Nucleus accumbens (tissue), 56 donors: ENCODE results near the gene LEMD1.
A peak's percentile ranks its signal among the peaks of the same experiment; 100 is the strongest.

Experiments used
- DNase-seq, 56 donors: peaks; one replicate each; lab custom pipeline; 2025; lab: John Stamatoyannopoulos, UW

The LEMD1 gene

DNA sequence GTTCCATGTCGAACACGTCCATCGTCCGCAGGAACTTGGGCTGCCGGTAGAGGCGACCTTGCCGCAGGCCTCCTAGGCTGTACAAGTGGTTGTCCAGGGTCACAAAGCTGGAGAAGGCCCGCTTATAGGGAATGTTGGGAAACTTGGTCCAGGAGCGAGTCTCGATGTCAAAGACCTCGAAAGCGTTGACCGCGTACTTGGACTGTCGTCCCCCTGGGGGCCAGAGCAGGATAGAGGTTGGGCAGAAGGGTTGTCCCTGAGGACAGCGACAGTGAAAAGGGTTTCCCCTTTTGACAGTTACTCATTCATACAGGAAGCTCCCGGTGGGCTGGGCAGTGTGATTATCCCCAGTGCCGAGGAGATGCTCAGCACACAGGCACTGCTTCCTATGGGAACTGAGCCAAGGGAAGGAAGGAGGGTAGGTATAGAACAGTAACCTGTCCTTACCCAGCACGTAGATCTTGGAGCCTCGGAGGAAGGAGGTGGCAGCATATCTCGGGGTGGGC lies 82.6 kb downstream of the LEMD1 start:
- no peak for DNase-seq

DNA sequence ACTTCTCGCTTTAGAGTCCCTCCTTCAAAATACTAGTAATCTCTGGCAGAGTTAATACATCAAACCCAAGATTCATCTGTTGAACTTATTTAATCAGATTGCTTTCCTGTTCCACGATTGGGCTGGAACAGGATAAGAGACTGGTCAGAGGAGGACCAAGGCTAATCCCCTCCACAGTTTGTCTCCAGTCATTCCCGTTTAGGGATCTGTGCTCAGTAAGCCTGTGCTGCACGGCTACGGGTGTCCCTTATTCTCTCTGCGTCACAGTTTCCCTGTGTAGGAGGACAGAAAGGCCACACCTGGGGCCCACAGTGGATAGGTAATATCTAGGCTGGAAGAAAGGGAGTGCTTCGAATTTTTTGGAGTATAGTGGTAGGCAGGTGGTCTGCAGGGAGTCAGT lies 83.8 kb downstream of the LEMD1 start:
- no peak for DNase-seq

DNA sequence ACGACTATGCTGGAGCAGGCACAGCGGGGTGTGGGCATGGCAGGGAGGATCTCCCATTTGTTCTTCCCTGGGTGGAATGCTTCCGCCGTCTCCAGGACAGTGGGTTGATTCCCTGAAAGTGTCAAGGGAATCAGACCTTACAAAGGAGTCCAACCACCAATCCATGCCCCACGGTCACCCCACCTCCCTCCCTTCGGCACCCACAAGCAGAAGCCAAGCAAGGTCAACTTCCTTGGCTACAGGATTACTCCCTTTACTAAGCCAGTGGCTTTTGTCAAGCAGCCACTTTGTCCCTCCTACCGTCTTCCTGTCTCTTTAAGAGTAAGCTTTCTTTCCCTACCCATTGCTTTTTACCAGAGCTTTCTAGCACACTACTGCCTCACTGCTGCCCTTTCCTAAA lies 84.4 kb downstream of the LEMD1 start:
- DNase-seq = no peak

GRCh38 chr1:205335692-205336091 lies 86.2 kb downstream of the LEMD1 start:
- peak in 51 of 56 donors; percentile 28 to 88 (median 66) for DNase-seq

DNA sequence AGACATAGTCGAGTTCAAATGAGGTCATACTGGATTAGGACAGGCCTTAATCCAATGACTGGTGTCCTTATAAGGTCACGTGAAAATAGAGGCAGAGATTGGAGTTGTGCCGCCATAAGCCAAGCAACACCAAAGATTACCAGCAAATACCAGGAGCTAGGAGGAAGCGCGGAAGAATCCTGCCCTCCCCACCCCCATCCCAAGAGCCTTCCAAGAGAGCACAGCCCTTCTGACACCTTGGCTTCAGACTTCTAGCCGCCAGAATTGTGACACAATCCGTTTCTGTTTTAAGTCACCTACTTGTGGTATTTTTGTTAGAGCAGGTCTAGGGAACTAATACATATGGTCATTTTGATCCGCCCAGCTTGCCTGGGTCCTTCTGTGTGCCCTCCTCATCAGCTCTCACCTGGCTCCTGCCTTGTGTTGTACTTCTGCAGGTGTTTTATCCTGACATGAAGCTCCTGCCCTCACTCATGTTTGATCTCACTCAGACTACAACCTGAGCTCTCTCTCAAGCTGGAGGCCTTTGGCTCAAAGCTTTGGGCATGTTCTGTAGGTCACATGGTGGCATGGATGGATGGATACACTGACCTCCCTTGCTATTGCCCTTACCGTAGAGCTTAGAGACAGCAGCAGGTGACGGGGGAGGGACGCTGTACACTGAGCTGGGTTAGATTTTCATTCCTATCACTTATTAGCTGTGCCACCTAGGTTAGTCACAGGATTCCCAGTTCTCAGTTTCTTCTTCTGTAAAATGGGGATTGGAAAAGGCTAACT lies 89.7 kb downstream of the LEMD1 start:
- no peak for DNase-seq
